Measurements from ENCODE around the gene SMOC1.

Gene SMOC1

GRCh38 chr14:70011708-70012107 is 132.5 kb downstream of the SMOC1 start:
- no peak for DNase-seq (ENCODE audit: low spot score)

- DNase-seq (ENCODE audit: low spot score), result no peak
Observed at GRCh38 chr14:70013271-70013873, 134.2 kb downstream of the SMOC1 start.

GRCh38 chr14:70014406-70015095 is 135.3 kb downstream of the SMOC1 start:
- DNase-seq (ENCODE audit: low spot score), result no peak

GRCh38 chr14:70018230-70018629 is 139.0 kb downstream of the SMOC1 start:
- no peak for DNase-seq (ENCODE audit: low spot score)

- no peak for DNase-seq (ENCODE audit: low spot score)
Observed at GRCh38 chr14:70018713-70019211, 139.5 kb downstream of the SMOC1 start.

GRCh38 chr14:70019695-70020094 is 140.5 kb downstream of the SMOC1 start:
- DNase-seq (ENCODE audit: low spot score), result no peak

- DNase-seq (ENCODE audit: low spot score), result no peak
Observed at GRCh38 chr14:70020352-70021170, 141.3 kb downstream of the SMOC1 start.

GRCh38 chr14:70021548-70022220 is 142.5 kb downstream of the SMOC1 start:
- no peak for DNase-seq (ENCODE audit: low spot score)

- DNase-seq (ENCODE audit: low spot score), result no peak
Observed at GRCh38 chr14:70022771-70023445, 143.7 kb downstream of the SMOC1 start.

GRCh38 chr14:70023871-70024270 is 144.7 kb downstream of the SMOC1 start:
- DNase-seq (ENCODE audit: low spot score), result no peak

GRCh38 chr14:70027785-70028428 is 148.7 kb downstream of the SMOC1 start:
- DNase-seq (ENCODE audit: low spot score), result peak; percentile 31

GRCh38 chr14:70029296-70030132 is 150.3 kb downstream of the SMOC1 start:
- DNase-seq (ENCODE audit: low spot score), result no peak

- no peak for DNase-seq (ENCODE audit: low spot score)
Observed at GRCh38 chr14:70032016-70032415, 152.8 kb downstream of the SMOC1 start.

- DNase-seq (ENCODE audit: low spot score), result no peak
Observed at GRCh38 chr14:70032447-70032846, 153.2 kb downstream of the SMOC1 start.

GRCh38 chr14:70033116-70033515 is 153.9 kb downstream of the SMOC1 start:
- DNase-seq (ENCODE audit: low spot score), result no peak

- no peak for DNase-seq (ENCODE audit: low spot score)
Observed at GRCh38 chr14:70033561-70033960, 154.3 kb downstream of the SMOC1 start.

GRCh38 chr14:70034257-70034656 is 155.0 kb downstream of the SMOC1 start:
- DNase-seq (ENCODE audit: low spot score), result no peak

- DNase-seq (ENCODE audit: low spot score), result no peak
Observed at GRCh38 chr14:70036665-70037064, 157.4 kb downstream of the SMOC1 start.

- DNase-seq (ENCODE audit: low spot score), result no peak
Observed at GRCh38 chr14:70043001-70043400, 163.8 kb downstream of the SMOC1 start.

- DNase-seq (ENCODE audit: low spot score), result no peak
Observed at GRCh38 chr14:70045310-70045709, 166.1 kb downstream of the SMOC1 start.
